LoVo (cell line): ENCODE results near the gene ENDOU.
A peak's percentile ranks its signal among the peaks of the same experiment; 100 is the strongest.
"Not testable (repeated sequence)": the region's sequence is repeated elsewhere in the genome, so short reads cannot be mapped to it uniquely, and the experiment has no call there.

Experiments
- DNase-seq: peaks from one replicate; pipeline ENCODE4 v3.0.0-alpha.2; 2016; ENCODE audit warnings: low spot score

ENDOU gene

GRCh38 chr12:47686645-47687240, 38.5 kb downstream of the ENDOU start:
- DNase-seq = peak; percentile 33

DNA sequence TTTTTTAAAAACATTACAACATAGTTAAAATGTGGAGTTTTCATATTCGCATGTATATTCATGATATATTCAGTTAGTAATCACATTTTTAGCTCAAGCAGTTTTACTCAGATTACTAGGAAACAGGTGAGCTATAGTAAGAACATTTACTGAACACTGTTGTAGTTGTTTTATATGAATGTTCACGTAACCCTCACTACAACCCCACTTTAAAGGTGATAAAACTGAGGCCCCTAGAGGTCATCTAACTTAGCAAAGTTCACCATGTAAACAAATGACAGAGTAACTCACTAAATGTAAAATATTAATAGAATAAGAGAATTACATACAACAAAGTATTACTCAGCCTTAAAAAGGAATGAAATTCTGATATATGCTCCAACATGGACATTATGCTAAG, 45.5 kb downstream of the ENDOU start:
- no peak for DNase-seq

GRCh38 chr12:47672068-47672467, 53.2 kb downstream of the ENDOU start:
- no peak for DNase-seq

- DNase-seq = not testable (repeated sequence)
Observed at GRCh38 chr12:47667935-47668334, 57.4 kb downstream of the ENDOU start.
